SK-N-SH (cell line): ENCODE measurements around the gene PDGFB.

Experiments used
- CHD2 ChIP-seq: fragments of 150-350 bp; IDR thresholded peaks from 2 replicates; pipeline ENCODE4 v1.6.1; 2018; ENCODE audit warnings: low read length; ENCODE audit not compliant: partially characterized antibody
- CTCF ChIP-seq: fragments of 200-600 bp; sonication (generic); IDR thresholded peaks from 2 replicates; pipeline ENCODE4 v1.6.1; 2017; ENCODE audit warnings: antibody characterized with exemption, mild to moderate bottlenecking, moderate library complexity
- EP300 ChIP-seq, 2 experiments: IDR thresholded peaks; 2 replicates each; pipeline versions ENCODE4 v1.4.0 to v1.6.1; 2012; ENCODE audit warnings: borderline replicate concordance in 1 of 2, low read depth in 1 of 2, low read length in 1 of 2
- EZH2phosphoT487 ChIP-seq: fragments of 200-600 bp; sonication (generic); IDR thresholded peaks from 2 replicates; pipeline ENCODE4 v1.6.1; 2017; ENCODE audit warnings: low read depth, mixed run types, mild to moderate bottlenecking, antibody characterized with exemption, moderate library complexity, borderline replicate concordance
- FOXJ3 ChIP-seq: sonication (generic); formaldehyde crosslinking; IDR thresholded peaks from 2 replicates; pipeline ENCODE4 v1.5.1; 2020; ENCODE audit warnings: mild to moderate bottlenecking, missing genetic modification reagents
- GABPA ChIP-seq: IDR thresholded peaks from 2 replicates; pipeline ENCODE4 v1.4.0; 2012; ENCODE audit warnings: low read depth, mild to moderate bottlenecking
- IRF3 ChIP-seq: fragments of 150-350 bp; IDR thresholded peaks from 2 replicates; pipeline ENCODE4 v1.6.1; 2016; ENCODE audit warnings: mild to moderate bottlenecking, low read depth, low read length
- MAX ChIP-seq: IDR thresholded peaks from 2 replicates; pipeline ENCODE4 v1.4.0; 2012; ENCODE audit warnings: low read depth
- NRF1 ChIP-seq: IDR thresholded peaks from 2 replicates; pipeline ENCODE4 v1.6.1; 2012; ENCODE audit warnings: low read depth, mild to moderate bottlenecking, low read length
- PBX3 ChIP-seq: IDR thresholded peaks from 2 replicates; pipeline ENCODE4; 2012
- POLR2AphosphoS5 ChIP-seq: IDR thresholded peaks from 2 replicates; pipeline ENCODE4 v1.6.1; 2012; ENCODE audit warnings: low read depth, low read length
- TAF1 ChIP-seq: IDR thresholded peaks from 2 replicates; pipeline ENCODE4 v1.6.1; 2012; ENCODE audit warnings: low read depth, mild to moderate bottlenecking, low read length, moderate library complexity, borderline replicate concordance
- YY1 ChIP-seq: IDR thresholded peaks from 2 replicates; pipeline ENCODE4 v1.4.0; 2012; ENCODE audit warnings: low read depth, mild to moderate bottlenecking
- ZBTB33 ChIP-seq: IDR thresholded peaks from 2 replicates; pipeline ENCODE4 v1.4.0; 2012; ENCODE audit warnings: low read depth, borderline replicate concordance

GRCh38 chr22:39234867-39235687, 9.7 kb downstream of the PDGFB start:
- TF ChIP-seq POLR2AphosphoS5, result no peak
- no peak for TF ChIP-seq EP300 (IDR thresholded peaks at IDR 0.05; ENCODE audit: borderline replicate concordance in 1 of 2, low read depth in 1 of 2, low read length in 1 of 2)
- no peak for TF ChIP-seq PBX3
- no peak for TF ChIP-seq EZH2phosphoT487
- TF ChIP-seq YY1, result no peak
- TF ChIP-seq IRF3, result no peak
- TF ChIP-seq TAF1, result no peak
- TF ChIP-seq ZBTB33, result no peak
- no peak for TF ChIP-seq CHD2
- TF ChIP-seq NRF1, result no peak
- no peak for TF ChIP-seq CTCF
- TF ChIP-seq GABPA, result no peak
- TF ChIP-seq FOXJ3 (CRISPR knock-in tag), result no peak
- TF ChIP-seq MAX, result no peak
